ENCODE results near the gene ANO8. TPM values are rescaled to one million over a fixed set of nuclear protein-coding genes. Genes with fewer than 3 reads are reported as not detected.

Gene ANO8
- total and polyA plus RNA-seq, 2 of the 13 experiments (the other 11 are each of a cell fraction or from before 2014, with no cell fraction given), result 1.8 to 3.5 TPM

DNA sequence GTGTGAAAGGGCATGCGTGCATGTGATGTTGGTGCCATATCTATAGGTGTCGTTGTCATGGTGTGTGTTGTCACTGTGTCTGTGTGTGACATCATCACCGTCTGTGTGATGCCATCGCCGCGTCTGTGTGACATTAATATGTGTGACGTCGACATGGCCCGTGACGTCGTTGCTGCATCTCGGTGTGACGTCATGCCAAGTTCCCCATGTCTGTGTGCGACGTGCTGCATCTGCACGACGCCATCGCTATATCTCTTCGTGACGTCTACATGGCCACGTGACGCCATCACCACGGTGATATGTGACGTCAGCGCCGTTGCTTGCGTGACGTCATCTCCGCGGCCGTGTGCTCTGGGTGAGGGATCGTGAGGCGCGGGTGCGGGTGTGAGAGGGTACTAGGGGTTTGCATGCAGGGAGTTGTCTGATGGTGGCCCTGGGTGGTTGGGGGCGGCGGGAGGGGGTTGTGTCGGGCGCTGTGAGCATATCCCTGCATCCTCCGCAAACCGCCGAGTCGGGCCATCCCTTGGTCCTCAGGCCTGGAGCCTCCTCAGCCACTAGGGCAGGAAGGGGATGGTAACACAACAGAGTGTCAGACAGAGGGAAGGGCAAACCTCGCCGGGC is 17.3 kb upstream of the ANO8 start (continued):
- peak; percentile 99 for TF ChIP-seq CREB1 (IDR thresholded peaks at IDR 0.05)
- 0 out of 2 replicates have a peak, but pooled peaks have one; percentile 24 for TF ChIP-seq CREB1 (CRISPR knock-in tag; IDR thresholded peaks at IDR 0.05)
- peak; percentile 98 for TF ChIP-seq ATF7 (IDR thresholded peaks at IDR 0.05)
- TF ChIP-seq ATF7 (CRISPR knock-in tag; IDR thresholded peaks at IDR 0.05), result no peak

DNA sequence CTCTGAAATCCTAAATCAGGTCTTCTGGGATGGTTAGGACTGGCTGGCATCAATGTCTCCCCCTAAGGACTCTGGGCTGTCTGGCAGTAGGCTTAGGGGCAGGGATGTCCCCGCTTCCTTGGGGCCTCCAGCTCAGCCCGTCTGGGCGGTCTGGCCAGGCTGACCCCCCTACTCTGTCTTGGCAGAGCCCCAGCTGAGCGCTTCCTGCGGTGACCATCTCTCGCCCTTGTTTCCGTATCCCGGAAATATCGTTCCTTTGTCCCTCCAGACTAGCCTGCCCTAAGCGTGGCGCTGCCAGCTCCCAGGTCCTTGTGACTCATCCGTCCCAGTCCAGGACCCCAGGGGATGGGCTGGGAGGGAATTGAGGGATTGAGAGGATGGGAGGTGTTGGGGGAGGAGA is 14.0 kb upstream of the ANO8 start:
- Histone ChIP-seq H3K4me1 (ENCODE audit: insufficient read depth, low read length) (peaks cover 19% of the 10 kb centered on the region; the same call in 1 of the 2 replicates), H3K27me3 (ENCODE audit: control insufficient read depth in 1 of 2, insufficient read depth in 2 of 2, low read length in 2 of 2) (peaks cover 1 to 28% of the 10 kb centered on the region in 2 experiments; a peak in 3 of 5 replicates), H3K79me2 (ENCODE audit: insufficient read depth, low read length) (no peaks in the 10 kb centered on the region), H2AFZ (ENCODE audit: low read length) (no peak overlapping the region), H4K20me1 (ENCODE audit: insufficient read depth, low read length) (no peaks in the 10 kb centered on the region), H3K4me3 (replicated peaks in 1 of 3; ENCODE audit: insufficient read depth in 1 of 3, low read depth in 2 of 3, low read length in 3 of 3) (no peak overlapping the region), H3K4me2 (ENCODE audit: low read depth, low read length) (peak overlapping the region; percentile 33; the same call in 1 of the 2 replicates), H3K27ac (ENCODE audit: extremely low read length, insufficient read depth, low read length) (no peak overlapping the region), H3K36me3 (replicated peaks in 1 of 2; ENCODE audit: control insufficient read depth in 1 of 2, insufficient read depth in 2 of 2, low read length in 2 of 2) (no peaks in the 10 kb centered on the region), H3K9ac (ENCODE audit: insufficient read depth, low read depth, low read length) (no peak overlapping the region), H3K9me3 (ENCODE audit: low read length) (no peaks in the 10 kb centered on the region)
- peak; percentile 16; the same call in 1 of the 3 replicates for ATAC-seq
- peak; percentile 42 for DNase-seq (ENCODE audit: low spot score)
- in situ Hi-C loops (cut with HindIII; ENCODE audit: extremely low pct_ligation_motif_present, low pct_unique_long_range_greater_than_20kb) (loop anchor here (5.0 kb wide), 1 partner anchor 39 kb away; no protein-coding TSS in a partner anchor), intact Hi-C loops (cut with micrococcal nuclease; ENCODE audit: unreplicated experiment) (loop anchor here (10.0 kb wide), 1 partner anchor 116 kb away; the partner anchor contains the start of gene NXNL1)
- 2% methylated on average over 7 of the region's 12 CpGs for WGBS (ENCODE audit: low lambda C conversion rate)
- FAIRE-seq, result no peak
- POLR2A ChIA-PET, result interaction anchor here (1.6 kb wide), 1 partner anchor 11 kb away, joined by 5 read pairs; the partner anchor contains the start of gene GTPBP3
- BruUV-seq (replicated peaks), result no TSS peak
- CTCF ChIA-PET (ENCODE audit: low intra/inter-chr PET ratio, low total read pairs), result interaction anchor here (4.2 kb wide), 1 partner anchor 37 kb away, joined by 49 read pairs; no protein-coding TSS in a partner anchor
- TF ChIP-seq, protein P1, sequence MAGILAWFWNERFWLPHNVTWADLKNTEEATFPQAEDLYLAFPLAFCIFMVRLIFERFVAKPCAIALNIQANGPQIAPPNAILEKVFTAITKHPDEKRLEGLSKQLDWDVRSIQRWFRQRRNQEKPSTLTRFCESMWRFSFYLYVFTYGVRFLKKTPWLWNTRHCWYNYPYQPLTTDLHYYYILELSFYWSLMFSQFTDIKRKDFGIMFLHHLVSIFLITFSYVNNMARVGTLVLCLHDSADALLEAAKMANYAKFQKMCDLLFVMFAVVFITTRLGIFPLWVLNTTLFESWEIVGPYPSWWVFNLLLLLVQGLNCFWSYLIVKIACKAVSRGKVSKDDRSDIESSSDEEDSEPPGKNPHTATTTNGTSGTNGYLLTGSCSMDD (CRISPR knock-in tag; IDR thresholded peaks at IDR 0.05), result no peak
- TF ChIP-seq PHF21A (CRISPR knock-in tag; IDR thresholded peaks at IDR 0.05) (0 out of 2 replicates have a peak, but pooled peaks have one; percentile 27), ETV5 (CRISPR knock-in tag; IDR thresholded peaks at IDR 0.05; ENCODE audit: borderline replicate concordance) (peak; percentile 73; the same call in 1 of the 2 replicates), ZNF746 (CRISPR knock-in tag; IDR thresholded peaks at IDR 0.05) (no peak), ZBTB3 (CRISPR knock-in tag; IDR thresholded peaks at IDR 0.05; ENCODE audit: borderline replicate concordance, low read depth) (no peak), ZNF616 (CRISPR knock-in tag; IDR thresholded peaks at IDR 0.05; ENCODE audit: low read depth) (no peak), GABPA (IDR thresholded peaks at IDR 0.05; ENCODE audit: low read depth, low read length) (no peak), GABPA (CRISPR knock-in tag; IDR thresholded peaks at IDR 0.05; ENCODE audit: low read depth) (peak; percentile 48)
- TF ChIP-seq, protein P2, sequence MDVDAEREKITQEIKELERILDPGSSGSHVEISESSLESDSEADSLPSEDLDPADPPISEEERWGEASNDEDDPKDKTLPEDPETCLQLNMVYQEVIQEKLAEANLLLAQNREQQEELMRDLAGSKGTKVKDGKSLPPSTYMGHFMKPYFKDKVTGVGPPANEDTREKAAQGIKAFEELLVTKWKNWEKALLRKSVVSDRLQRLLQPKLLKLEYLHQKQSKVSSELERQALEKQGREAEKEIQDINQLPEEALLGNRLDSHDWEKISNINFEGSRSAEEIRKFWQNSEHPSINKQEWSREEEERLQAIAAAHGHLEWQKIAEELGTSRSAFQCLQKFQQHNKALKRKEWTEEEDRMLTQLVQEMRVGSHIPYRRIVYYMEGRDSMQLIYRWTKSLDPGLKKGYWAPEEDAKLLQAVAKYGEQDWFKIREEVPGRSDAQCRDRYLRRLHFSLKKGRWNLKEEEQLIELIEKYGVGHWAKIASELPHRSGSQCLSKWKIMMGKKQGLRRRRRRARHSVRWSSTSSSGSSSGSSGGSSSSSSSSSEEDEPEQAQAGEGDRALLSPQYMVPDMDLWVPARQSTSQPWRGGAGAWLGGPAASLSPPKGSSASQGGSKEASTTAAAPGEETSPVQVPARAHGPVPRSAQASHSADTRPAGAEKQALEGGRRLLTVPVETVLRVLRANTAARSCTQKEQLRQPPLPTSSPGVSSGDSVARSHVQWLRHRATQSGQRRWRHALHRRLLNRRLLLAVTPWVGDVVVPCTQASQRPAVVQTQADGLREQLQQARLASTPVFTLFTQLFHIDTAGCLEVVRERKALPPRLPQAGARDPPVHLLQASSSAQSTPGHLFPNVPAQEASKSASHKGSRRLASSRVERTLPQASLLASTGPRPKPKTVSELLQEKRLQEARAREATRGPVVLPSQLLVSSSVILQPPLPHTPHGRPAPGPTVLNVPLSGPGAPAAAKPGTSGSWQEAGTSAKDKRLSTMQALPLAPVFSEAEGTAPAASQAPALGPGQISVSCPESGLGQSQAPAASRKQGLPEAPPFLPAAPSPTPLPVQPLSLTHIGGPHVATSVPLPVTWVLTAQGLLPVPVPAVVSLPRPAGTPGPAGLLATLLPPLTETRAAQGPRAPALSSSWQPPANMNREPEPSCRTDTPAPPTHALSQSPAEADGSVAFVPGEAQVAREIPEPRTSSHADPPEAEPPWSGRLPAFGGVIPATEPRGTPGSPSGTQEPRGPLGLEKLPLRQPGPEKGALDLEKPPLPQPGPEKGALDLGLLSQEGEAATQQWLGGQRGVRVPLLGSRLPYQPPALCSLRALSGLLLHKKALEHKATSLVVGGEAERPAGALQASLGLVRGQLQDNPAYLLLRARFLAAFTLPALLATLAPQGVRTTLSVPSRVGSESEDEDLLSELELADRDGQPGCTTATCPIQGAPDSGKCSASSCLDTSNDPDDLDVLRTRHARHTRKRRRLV (CRISPR knock-in tag; IDR thresholded peaks at IDR 0.05), result no peak
- TF ChIP-seq, protein P3, sequence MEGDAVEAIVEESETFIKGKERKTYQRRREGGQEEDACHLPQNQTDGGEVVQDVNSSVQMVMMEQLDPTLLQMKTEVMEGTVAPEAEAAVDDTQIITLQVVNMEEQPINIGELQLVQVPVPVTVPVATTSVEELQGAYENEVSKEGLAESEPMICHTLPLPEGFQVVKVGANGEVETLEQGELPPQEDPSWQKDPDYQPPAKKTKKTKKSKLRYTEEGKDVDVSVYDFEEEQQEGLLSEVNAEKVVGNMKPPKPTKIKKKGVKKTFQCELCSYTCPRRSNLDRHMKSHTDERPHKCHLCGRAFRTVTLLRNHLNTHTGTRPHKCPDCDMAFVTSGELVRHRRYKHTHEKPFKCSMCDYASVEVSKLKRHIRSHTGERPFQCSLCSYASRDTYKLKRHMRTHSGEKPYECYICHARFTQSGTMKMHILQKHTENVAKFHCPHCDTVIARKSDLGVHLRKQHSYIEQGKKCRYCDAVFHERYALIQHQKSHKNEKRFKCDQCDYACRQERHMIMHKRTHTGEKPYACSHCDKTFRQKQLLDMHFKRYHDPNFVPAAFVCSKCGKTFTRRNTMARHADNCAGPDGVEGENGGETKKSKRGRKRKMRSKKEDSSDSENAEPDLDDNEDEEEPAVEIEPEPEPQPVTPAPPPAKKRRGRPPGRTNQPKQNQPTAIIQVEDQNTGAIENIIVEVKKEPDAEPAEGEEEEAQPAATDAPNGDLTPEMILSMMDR (CRISPR knock-in tag; IDR thresholded peaks at IDR 0.05), result peak; percentile 20; the same call in 1 of the 2 replicates
